Ureter (tissue), 1 donor: ENCODE measurements around the gene CAT. TPM values are rescaled to one million over a fixed set of nuclear protein-coding genes. Genes with fewer than 3 reads are reported as not detected.
A peak's percentile ranks its signal among the peaks of the same experiment; 100 is the strongest.

Experiments
- DNase-seq: peaks from one replicate; pipeline ENCODE4 v3.0.0-alpha.2; 2020; ENCODE audit warnings: low spot score
- total RNA-seq: library from RNA; stranded (reverse); gene quantifications from one replicate; pipeline ENCODE4 v1.2.4, GENCODE V29; 2023
- donor health status: DM: yes; HTN: yes; CAD: no.

The CAT gene
- total RNA-seq, 1 donor from 2014 or later, result 135 TPM

DNA sequence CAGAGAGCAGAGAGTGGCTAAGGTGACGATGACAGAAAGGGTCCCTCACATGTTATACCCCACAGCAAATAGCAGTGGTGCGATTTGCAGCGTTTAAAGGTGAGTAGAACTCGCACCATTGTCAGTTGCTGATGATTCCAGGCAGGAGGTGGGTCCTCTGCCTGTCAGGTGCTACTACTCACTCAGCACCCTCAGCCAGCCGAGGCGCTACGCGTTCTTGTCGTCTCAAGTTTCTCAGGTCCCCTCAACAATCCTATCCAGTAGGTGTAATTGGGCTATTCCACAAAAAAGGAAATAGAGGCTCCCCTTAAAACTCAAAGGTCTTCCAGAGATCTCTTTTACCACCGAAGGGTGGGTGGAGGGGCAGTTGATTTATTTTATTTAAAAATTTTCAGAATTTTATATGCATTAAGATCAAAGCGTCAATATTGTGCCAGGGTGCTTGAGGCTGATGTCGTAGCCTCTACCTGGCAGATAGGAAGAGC is 56.5 kb downstream of the CAT start:
- no peak for DNase-seq

- DNase-seq, result no peak
These were observed 57.1 kb downstream of the CAT start for GRCh38 chr11:34495724-34496377.

GRCh38 chr11:34499719-34500500 is 61.2 kb downstream of the CAT start:
- no peak for DNase-seq

DNA sequence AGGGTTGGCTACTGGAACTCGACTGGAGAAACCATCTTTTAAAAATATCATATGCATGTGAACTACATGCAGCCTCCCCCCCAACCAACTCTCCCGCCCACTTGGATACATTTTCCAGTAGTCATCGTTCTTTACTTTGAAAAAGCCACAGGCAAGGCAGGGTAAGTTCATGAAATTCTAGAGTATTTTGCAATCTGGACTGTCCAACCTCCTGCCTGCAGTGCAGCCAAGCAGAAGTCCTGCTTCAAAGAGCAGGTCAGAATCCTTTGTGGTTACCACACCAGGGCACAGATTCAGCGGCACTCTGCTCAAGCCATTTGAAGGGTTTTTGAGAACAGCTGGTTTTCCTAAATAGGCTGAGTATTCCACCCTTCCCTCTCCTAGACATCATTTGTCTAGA is 62.8 kb downstream of the CAT start:
- DNase-seq, result no peak

DNA sequence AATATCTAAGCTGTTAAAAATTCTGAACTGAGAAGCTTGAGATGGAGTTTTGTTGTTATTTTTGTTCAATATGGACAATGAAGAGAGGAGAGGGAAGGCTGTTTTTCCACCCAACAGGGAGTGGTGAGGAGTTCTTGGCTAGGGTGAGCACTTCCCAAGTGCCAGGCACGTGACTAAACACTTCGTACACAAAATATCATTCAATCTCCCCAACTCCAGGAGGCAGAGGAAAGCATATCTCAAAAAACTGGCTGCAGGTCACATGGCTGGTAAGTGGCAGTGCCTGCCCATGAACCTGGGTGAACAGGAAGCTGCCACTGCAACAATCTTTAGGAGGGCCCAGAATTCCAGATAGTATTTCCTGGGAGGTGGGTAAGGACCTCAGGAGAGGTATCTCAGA is 63.2 kb downstream of the CAT start:
- no peak for DNase-seq

DNA sequence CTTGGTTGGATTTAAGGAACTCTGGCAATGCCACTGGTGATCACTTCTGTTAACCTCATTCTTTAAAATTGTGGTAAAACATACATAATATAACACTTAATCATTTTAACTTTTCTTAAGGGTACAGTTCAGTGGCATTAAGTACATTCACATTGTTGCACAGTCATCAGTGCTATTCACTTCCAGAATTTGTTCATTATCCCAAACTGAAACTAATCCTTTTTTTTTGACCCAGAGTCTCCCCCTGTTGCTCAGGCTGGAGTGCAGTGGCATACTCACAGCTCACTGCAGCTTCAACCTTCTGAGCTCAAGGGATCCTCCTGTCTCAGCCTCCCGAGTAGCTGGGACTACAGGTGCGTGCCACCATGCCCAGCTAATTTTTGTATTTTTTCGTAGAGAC is 64.2 kb downstream of the CAT start:
- no peak for DNase-seq

DNA sequence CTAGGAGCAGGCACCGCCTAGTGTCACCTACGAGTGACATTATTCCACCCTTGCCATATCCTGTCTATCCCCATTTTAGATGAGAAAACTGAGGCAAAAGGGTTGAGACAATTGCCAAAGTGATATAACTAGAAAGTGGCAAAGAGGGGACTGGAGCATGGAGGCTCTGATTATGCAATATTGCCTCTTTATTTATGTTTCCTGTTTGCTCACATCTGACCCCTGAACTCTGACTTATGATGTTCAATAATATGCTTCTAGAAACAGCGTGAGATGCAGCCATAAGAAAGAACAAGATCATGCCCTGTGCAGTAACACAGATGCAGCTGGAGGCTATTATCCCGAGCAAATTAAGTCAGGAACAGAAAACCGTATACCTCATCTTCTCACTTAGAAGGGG is 67.1 kb downstream of the CAT start:
- no peak for DNase-seq

DNA sequence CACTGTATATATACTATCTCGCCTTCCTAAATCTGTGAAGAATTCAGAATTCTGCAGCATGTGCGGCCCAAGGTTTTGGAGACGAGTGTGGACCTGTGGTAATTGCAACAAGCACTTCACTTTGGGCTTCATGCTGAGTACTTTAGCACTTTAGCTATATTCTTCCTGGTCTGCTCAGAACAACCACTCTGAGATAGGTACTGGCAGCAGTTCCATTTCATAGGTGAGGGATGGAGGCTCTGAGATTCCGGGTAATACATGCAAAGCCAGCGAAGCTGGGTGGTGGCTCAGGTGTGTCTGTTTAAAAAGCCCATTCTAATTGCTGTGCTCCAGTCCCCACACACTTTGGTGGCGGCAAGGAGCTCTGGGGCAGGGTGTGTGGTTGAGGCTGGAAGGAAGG is 68.4 kb downstream of the CAT start:
- no peak for DNase-seq

DNA sequence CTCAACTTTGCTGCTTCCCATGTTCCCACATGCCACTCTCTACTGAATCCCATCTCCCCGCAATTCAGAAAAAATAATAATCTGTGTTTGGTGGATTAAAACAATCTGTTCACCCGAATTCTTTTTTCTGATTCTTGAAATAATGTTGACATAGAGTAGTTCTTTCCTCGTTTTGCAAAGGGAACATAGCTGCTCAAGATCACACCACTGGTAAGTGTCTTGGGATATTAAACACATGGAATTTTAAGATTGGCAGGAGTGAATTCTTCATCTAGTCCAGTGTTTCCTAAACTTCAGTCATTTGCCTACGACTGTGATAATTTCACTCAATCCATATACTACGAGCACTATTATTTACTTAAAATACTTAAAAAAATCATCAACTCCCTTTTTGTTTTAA is 68.9 kb downstream of the CAT start:
- no peak for DNase-seq

GRCh38 chr11:34508524-34508923 is 69.8 kb downstream of the CAT start:
- DNase-seq, result no peak

DNA sequence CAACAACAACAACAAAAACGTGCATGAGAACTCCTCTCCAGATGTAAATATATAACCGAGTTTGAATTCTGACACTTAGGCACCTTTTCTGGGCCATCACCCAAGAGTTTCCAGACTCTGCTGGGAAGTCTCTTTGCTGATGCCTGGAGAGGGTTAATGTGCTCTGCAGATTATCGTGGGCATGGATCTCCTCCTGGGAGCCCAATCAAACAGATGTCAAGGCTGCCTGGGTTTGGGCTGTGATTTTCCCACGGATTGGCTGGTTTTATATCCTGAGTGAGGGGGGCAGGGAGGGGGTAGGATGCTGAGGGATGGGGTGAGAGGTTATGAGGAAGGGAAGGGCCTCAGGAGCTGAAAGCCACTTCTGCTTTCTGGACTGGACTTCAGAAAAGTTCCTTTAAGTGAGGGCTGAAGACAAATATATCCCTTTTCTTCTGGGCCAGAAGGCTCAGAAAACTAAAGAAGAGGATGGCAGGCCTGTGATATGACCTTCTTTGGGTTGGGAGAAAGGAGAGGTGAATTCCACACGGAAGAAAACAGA is 70.7 kb downstream of the CAT start:
- DNase-seq, result no peak

GRCh38 chr11:34510218-34510617 is 71.5 kb downstream of the CAT start:
- DNase-seq, result no peak

DNA sequence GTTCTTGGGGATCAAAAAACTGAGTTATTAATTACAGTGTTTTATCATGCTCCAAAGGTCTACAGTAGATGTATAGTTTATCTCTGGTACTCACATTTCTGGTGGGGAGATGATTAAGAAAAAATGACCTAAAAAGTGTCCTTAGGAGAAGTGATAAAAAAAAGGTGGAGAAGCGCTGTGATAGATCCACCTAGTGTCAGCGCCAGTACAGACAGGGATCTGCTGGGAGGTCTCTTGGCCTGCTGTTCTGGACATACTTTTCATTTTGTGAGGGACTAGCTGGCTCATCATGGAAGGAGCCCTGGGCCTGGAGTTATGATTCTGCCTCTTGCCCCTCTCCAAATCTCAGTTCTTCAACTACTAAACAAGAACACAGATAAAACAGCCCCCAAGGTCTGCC is 71.9 kb downstream of the CAT start:
- no peak for DNase-seq

DNA sequence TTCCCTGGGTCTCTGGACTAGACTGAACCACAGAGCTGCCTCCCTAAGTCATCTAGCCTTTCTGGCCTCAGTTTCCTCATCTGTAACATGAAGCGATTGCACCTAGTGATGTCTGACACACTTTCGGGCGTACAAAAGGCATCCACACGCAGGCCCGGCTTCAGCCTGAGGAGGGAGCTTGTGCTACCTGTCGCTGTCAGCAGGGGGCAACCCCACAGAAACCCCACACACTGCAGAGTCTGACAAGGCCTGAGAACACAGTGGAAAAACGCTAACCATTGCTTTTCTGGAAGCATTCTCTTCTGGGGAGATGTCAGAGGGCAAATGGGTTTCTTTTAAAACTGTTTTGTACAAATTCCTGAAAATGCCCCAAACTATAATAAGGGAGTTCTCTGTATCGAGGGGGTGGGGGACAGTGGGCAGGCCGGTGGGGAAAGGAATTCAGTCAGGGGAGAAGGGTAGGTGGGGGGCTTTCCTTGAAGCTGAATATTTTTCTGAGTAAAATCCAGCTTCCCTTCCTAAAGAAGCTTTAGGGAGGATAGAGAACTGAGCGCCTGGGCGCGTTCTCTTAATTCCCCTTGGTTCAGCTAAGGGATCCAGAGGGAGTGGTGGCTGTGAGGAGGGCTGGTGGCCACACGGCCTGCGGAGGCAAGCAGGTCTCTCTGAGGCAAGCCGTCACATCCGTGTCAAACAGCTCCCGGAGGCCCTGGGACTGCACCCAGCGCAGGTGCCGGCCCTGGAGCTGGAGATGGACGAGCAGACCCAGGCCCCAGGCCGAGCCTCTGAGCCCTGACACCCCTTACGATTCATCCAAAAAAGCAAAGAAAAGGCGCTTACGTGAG is 74.3 kb downstream of the CAT start:
- DNase-seq, result peak; percentile 74

GRCh38 chr11:34513682-34514449 is 75.1 kb downstream of the CAT start, which contains the start of gene ELF5:
Gene ELF5, minus strand, starts transcription at chr11:34513794. Its CDS starts 8,045 bp downstream, at chr11:34505749.
- peak; percentile 72 for DNase-seq

DNA sequence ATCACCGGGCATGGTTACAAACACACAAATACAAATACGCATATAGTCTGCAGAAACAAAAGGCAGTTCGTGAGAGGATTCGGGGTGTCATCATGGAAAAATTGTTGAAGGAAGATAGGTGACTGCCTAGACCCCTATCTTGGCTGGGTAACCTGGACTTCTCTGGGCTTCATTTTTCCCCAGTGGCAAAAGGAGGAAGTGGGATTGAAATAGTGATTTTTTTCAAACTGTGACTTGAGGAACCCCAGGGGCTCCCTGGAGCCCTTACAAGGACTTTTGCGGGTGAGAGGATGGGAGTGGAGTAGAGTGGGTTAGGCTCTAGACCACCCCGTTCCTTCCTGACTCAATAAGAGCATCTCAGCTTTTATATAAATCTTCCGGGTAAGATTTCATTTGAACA is 75.9 kb downstream of the CAT start:
- no peak for DNase-seq

- no peak for DNase-seq
These were observed 77.7 kb downstream of the CAT start for GRCh38 chr11:34516247-34517040.

- no peak for DNase-seq
These were observed 81.0 kb downstream of the CAT start for GRCh38 chr11:34519595-34520235.

- no peak for DNase-seq
These were observed 82.5 kb downstream of the CAT start for GRCh38 chr11:34521265-34521664.
